COLO668 (cell line): ENCODE data around the gene FGF5.
"Not testable (repeated sequence)": the region's sequence is repeated elsewhere in the genome, so short reads cannot be mapped to it uniquely, and the experiment has no call there.

Source experiments
- DNase-seq: peaks from one replicate; lab custom pipeline; 2025; ENCODE audit not compliant: unreplicated experiment; lab: John Stamatoyannopoulos, UW

Gene FGF5

DNA sequence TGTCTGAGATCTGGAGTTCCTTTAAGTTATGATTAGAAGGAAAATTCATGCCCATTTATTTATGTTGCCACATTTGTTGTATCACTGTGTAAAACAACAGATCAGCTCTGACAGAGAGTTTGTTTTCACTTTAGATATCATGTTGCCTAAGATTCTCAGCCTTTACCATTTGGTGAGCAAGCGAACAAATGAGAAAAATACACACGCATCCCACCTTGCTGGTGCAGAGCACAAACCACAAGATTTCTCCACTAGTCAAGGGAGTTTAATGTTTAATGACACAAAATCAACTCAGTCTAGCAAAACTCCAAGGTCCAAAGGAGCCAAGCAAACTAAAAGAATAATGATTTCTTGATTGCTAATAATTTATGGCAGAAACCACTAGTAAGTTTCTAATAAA, 27.7 kb downstream of the FGF5 start:
- DNase-seq = no peak

DNA sequence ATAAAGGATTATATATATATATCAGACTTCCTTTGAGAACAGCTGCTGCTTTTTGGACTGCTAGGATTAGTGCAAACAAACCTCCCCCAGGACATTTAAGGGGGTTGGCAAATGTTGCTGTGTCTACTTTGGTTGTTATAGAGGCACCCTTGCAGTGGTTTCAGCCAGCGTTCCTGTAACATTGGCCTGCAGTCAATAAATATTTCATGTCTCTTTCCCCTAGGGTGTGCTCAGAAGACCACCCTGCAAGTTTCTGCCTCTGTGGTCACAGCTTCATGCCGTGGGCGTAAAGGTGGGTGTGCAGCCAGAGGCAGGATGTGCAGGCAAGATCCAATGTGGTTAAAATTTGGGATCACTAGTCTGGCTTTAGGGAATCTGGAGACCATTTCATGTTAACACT, 28.9 kb downstream of the FGF5 start:
- DNase-seq = no peak

DNA sequence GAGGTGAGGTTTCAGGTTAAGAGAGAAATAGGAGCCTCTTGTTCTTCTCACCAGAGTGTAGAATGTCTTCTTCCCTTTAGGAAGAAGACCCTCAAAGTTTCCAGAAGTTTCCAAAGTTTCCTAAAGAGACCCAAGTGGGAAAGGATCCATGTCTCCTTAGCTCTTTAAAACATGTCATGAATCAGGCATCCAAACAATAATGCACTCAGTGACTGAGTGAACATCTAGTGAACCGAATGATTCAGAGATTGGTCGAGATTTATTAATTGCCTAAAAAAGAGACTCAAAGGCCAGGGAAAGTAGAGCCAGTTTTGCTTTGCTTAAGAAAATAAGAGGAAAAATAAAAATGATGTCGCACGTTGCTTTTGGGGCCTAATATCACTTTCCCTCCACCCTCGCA, 29.4 kb downstream of the FGF5 start:
- no peak for DNase-seq

DNA sequence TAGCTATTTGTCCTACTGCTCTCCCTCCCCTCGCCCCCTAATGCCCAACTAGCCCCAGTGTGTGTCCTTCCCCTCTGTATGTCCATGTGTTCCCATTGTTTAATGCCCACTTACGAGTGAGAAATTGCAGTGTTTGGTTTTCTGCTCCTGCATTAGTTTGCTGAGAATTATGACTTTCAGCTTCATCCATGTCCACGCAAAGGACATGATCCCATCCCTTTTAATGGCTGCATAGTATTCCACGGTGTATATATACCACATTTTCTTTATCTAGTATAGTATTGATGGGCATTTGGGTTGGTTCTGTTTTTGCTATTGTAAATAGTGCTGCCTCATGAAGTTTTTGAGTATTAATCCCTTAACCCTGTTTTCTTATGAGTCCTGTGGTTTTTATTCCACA, 35.4 kb downstream of the FGF5 start:
- no peak for DNase-seq

DNA sequence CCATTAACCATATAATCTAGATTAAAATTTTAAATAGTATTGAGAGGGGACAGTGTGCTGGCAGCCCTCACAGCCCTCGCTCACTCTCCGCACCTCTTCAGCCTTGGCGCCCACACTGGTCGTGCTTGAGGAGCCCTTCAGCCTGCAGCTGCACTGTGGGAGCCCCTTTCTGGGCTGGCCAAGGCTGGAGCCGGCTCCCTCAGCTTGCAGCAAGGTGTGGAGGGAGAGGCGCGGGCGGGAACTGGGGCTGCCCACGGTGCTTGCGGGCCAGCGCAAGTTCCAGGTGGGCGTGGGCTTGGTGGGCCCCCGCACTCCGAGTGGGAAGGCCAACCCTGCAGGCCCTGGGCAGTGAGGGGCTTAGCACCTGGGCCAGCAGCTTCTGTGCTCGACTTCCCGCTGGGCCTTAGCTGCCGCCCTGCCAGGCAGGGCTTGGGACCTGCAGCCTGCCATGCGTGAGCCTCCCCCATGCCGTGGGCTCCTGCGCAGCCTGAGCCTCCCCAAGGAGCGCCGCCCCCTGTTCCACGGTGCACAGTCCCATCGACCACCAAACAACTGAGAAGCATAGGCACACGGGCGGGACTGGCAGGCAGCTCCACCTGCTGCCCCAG, 36.3 kb downstream of the FGF5 start:
- DNase-seq = no peak

DNA sequence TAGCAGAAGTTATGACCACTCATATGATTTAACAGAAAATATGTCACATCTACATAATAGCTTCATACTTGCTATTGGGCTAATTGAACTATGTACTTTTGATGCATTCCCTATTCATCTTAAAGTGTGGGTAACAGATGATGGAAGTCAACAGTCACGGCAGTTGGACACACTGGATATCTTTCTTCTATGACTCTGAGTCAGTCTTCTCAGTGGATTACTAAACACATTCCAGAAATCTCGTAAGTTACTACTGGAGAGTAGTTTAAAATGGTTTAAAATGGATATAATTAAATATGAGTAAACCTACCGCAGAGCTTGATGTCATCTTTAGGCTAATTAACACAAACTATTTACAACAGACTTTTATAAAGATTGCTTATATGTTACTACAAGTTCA, 39.0 kb downstream of the FGF5 start:
- no peak for DNase-seq

DNA sequence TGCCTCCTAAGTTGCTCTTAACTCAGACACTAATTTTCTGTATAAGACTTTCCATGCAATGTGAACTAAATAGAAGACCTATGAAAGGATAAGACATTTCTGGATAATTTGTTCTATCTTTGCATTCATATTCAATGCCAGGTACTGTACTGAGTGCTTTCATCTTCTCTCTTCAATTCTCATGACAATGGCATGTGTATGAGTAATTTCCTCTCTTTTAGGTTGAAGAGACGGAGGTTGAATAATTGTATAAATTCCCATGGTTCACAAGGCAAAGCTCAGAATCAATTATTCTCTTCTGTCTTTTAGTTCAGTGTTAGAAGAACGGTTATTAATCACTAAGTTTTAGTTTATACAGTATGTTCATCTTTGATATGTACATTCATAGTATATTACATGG, 39.8 kb downstream of the FGF5 start:
- no peak for DNase-seq

DNA sequence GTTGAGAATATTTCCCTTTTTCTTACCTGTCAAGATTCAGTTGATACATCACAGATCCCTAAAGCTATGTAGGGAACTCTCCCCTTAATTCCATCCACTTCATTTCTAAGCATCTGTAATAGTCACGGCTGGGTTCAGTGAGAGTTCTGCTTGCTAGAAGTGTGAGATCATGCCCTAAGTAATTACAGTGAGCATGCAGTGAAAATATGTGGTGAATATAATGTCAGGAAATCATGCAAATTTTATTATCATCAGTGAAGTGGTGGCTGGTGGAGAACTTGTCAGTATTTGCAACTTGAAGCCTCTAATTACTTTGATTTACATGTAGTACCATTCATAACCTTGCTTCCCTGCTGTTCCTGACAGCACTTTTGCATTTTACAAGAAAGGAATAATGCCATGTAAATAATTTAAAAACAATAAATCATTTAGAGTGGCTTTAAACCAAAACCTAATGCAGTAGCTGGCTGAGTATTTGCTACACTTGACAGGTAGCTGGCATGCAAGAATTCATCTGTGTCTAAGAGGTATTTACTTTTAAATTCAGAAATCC, 40.8 kb downstream of the FGF5 start:
- DNase-seq = peak; percentile 11

DNA sequence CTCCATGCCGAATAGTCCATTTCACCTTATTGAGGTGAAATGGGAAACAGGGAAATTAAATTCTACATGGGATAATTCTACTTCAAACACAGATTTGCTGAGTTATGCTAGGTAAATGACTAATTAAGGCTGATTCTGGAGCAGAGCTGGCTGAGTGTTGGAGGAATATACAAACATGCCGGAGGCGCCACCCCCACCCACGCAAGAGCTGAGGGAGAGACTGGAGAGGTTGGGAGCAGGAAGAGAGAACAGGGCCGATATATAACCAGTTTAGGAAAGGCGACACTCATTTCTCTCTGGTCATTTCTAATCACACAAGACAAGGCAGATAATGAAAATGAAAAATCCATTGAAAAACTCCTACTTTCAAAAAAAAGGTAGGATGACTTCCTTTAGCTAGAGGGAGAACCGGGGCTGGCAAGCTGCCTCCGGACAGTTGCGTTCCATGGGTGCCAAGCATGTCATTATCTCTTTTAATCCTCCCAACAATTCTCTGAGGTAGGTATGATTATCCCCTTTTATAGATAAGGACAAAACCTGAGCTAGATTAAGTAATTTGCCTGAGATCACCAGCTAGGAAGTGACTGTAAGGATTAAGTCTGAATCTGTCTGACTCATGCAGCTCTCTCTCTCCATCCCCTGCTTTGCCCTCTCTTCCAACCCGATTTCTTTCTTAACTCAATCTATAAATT, 41.5 kb downstream of the FGF5 start:
- DNase-seq = peak; percentile 19

DNA sequence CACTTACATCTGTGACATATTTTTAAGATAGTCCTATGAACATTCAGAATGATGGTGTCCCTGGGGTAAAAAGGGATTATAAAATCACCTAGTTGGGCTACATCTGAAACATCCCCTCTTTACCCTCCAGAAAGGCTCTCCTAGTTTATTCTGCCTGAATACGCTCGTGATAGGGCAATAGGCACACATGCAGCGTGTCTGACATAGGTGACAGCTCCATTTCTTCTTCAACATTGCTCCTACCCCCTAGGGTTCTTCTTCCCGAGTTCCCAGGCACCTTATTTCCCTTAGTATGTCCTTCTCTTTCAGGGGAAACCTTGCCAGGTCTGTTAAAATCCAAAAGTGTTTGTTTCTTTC, 42.0 kb downstream of the FGF5 start:
- DNase-seq = no peak

DNA sequence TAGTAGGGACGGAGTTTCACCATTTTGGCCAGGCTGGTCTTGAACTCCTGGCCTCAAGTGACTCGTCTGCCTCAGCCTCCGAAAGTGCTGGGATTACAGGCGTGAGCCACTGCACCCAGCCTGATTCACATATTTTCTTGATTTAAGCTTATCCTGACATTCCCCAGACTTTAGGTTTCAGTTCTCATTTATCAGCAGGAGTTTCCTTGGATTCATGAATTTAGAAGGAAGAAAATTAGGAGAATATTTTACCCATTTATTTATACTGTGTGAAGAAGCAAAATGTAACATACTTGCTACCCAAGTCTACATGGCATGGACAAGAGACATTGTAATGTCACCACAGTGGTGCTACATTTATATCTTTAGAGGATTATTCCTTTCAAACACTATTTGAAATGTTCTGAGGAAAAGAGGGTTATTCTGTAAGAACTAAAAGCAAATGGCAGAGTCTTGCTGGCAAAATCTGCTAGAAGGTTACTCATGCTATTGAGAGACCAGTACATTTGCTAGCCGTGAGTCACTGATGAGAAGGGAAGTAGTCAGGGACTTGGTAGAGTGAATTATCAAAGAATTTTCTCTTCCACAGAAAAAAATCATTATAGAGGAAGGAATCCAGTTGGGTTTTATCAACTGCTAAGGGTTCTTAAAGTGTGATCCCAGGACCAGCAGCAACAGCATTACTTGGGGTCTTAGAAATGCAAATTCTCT, 43.0 kb downstream of the FGF5 start:
- no peak for DNase-seq

DNA sequence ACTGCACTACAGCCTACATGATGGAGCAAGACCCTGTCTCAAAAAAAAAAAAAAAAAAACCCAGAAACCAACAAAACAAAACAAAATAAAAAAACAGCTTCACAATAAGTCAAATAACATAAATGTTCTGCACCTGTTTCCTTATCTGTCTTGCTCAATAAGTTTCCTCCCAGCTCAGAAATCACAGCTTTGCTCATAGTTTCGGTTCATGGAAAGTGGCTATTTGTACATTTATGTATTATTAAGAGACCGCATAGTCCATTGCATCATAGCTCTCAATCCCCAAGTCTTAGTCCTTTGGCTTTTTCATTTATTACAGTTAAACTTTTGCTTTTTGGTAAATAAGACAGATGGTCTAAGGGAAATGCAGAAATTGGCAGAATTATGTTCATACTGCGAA, 44.7 kb downstream of the FGF5 start:
- DNase-seq = no peak

DNA sequence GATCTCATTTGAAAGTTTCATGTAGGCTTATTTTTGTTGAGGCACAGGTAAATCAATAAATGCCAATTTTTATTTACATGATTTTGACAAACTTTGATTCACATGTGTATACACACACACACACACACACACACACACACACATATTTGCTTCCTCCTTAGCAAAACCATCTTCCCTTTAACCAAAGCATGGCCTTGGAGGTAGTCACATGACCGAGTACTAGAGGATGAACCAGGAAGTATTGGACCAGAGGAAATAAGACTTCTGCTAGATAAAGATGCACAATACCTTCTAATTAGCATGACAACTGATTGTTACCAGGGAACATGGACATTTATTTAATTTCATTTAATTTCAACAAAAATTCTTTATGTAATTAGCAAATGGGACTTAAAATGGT, 45.7 kb downstream of the FGF5 start:
- no peak for DNase-seq

DNA sequence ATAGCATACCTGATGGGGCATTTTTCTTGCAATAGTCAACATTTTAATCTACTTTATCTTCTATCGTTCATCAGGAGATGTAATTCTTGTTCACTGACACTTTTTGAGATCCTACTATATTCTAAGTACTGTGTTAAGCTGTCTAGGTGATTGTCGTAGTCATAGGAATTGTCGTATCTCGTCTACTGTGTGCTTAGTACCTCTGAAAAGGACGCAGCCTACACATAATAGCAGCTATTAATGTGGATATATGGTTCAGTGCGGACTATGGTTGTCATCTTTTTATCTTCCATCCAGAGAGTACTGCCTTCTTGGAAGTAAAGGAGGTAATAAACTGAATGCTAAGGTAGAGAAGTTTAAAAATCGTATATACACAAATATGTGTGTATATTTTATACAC, 47.2 kb downstream of the FGF5 start:
- DNase-seq = no peak

DNA sequence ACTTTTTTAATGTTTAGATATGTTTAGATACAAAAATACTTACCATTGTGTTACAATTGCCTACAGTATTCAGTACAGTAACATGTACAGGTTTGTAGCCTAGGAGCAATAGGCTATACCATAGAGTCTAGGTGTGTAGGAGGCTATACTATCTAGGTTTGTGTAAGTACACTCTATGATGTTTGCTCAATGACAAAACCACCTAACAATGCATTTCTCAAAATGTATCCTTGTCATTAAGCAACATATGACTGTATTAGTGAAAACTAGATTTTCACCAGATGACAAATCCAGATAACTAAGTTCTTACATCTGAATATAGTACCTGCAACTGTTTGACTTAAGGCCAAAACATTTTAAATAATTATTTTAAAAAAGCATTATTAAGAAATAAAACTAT, 49.4 kb downstream of the FGF5 start:
- DNase-seq = not testable (repeated sequence)

DNA sequence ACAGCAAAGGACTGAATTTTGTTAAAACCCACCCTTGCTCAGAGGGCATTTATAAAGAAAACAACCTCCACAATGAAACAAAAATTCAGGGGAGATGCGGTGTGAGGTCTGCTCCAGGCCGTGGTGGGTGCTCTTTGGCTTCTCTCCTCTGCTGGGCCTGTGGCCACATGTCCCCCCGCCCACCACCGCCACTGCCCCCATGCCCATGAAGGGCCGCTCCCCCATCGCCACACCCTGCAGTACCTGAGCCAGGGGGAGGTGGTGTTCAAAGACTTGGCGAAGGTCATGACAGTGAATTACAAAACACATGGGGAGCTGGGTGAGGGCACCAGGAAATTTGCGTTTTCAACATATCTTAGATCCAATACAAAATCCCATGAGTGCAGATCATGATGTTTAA, 54.9 kb downstream of the FGF5 start:
- no peak for DNase-seq

DNA sequence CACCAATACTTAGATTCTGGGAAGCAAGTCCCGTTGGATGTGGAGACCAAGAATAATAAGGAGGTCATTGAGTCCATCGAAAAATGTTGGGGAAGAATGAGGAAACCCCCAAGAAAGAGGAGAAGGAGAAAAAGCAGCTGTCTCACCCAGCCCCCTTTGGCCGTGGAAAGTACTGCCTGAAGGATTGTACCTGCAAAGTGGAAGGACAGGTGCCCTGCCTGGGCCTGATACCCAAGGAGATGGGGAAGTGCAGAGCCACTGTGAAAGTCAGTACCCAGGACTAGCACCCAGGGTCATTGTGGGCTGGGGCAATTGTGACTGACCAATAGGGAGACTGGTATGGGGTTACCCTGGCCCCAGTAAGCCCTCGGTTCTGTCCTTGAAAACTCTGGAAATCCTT, 55.3 kb downstream of the FGF5 start:
- DNase-seq = no peak

DNA sequence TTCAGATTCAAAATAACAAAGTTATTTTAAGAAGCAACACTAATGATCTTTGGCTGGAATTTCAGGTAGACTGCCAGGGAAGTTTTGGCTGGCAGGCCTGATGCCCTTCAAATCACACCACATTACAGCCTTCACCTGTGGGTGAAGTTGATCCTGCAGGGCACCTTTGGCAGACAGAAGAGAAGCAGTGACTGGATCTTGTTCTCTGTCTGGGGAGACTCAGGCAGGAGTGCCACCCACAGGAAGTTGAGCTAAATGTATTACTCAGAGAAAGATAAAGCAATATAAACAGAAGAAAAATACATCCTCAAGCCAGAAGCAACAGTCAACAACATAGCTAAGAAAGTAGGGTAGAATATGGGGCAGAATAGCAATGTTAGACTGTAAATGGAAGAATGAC, 56.3 kb downstream of the FGF5 start:
- no peak for DNase-seq

DNA sequence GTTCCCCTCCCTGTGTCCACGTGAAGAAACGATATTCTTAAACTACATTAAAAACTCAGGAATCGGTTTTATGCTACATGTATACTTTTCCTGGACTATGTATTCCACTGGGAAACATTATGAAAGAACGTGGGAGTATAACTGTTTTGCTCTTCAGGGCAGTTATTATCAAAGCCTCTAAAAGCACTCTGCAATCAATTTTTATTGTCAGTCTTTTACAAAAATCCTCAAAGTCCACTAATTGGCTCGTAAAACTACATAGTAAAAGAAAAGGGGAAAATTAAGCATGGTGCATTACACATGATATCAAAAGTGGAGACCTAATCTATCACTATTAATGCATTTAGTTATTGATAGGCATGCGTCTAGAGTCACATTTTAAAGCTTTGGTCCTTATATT, 57.7 kb downstream of the FGF5 start:
- DNase-seq = no peak

DNA sequence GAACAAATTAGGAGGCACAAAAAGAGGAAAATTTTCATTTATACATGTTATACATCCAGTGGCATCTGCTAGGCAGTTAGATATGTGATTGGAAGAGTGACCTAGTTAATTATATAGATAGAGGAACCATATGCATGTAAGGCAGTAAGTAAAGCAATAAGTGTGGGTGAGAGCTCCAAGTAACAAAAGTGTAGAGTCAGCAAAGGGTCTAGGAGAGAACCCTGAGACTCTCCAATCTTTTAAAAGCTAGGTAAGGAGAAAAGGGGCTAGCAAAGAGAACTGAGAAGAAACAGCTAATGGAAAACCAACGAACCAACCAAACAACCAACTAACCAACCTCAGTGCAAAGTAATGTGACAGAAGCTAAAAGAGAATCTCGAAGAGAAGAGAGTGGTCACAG, 65.2 kb downstream of the FGF5 start:
- no peak for DNase-seq

DNA sequence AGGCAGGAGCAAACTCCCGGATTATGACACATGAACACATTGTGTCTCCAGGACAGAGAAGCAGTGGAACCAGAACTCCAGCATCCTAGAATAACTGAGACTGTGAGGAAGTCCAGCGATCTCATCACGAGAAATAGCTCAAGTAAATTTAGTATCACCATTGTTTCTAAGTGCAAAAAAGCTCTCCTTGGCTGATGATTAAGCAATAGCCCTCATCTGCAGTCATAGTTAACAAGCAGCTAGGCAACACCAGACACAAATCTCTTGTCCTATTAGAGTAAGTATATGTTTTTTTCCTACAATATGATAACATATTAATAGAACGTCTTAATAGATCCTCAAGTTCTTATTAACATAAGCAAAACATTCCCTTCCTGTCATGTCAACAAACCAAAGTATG, 66.7 kb downstream of the FGF5 start:
- no peak for DNase-seq

DNA sequence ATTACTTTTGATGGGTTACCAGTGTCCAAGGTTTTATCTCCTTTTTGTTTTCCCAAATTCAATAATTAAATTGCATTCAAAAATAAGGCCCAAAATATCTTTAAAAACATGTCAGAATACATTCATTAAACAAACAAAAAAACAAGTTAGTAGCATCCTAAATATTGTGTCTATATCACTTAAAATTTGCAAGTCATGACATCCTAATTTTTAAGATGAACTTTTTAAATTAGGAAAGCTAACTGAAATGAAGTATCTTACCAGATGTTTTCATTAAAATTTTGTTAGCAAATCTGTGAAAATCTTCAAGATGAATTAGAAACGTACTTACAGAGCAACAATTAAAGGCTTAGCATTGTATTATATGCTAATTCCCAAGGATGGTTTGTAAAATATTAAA, 68.1 kb downstream of the FGF5 start:
- DNase-seq = no peak

DNA sequence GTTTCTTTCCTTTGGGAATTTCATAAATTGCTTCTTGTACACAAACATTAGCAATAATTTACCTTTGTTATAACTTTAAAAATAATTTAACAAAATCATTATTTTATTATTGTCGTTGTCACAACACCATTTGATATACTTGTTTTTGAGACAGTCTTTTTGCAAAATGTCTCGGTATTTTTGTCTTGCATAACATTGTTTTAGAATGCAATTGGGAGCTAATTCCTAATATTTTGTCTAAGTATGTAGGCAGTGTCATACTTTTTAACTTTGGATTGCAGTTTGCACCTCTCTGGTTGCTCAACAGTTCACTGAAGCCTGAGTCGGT, 68.7 kb downstream of the FGF5 start:
- DNase-seq = no peak
